Adrenal gland (tissue), 5 donors: ENCODE results near the gene LINC01488.

Experiments
- POLR2A ChIP-seq, 2 donors: fragments of 450-650 bp; IDR thresholded peaks; one replicate each; pipeline ENCODE4 v1.6.1; 2017; ENCODE audit warnings: antibody characterized with exemption in 2 of 2, mild to moderate bottlenecking in 2 of 2, moderate library complexity in 1 of 2
- TF ChIP-seq, protein P1 (sequence below), 6 experiments: fragments of 450-650 bp in 4 of 6; fragments of 200-600 bp in 2 of 6; sonication (generic) in 1 of 6; IDR thresholded peaks; 1 replicate in 5 of 6; 2 replicates in 1 of 6; pipeline versions ENCODE4 v1.5.1 to v1.8.0; 2016 to 2021; ENCODE audit warnings: antibody characterized with exemption in 6 of 6, mild to moderate bottlenecking in 2 of 6, moderate library complexity in 1 of 6
- donor health status: DM: no; HTN: no; CAD: no.

DNA sequence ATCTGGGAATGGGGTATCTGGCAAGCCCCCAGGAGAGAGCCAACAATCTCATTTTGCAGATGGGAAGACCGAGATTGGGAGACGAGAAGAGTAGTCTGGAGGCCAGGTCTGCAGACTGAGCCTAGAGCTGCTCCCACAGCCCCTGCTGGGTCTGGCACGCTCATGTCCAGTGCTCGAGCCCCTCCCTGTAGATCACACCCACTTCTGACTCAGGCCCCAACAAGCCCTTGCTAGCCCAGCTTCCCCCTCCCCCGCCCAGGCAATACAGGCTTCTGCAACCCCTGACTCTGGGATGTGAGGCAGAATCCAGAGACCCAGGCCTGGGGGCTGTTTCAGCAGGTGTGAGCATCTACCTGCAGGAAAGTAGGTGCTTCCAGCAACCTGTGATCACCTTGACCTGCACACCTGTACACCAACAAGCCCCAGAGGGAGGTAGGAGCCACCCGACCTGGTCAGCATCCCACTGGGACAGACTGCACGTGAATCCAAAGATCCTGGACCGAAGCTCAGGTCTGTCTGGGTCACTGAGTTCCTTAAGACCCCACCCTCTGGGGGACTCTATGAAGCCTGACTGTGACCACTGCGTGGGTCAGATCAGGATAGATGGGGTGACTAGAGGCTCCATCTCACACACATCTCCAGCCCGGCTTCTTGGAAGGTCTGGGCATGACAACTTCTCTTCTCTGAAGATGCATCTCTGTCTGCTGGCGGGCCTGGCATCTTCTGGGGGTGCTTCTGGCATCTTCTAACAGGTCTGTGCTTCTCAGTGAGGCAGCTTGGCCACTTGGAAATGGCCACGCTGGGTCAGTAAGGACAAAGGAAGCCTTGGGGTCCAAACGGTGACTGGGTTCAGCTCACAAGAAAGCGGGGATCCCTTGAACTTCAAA lies 29.3 kb downstream of the LINC01488 start:
- TF ChIP-seq, protein P1, sequence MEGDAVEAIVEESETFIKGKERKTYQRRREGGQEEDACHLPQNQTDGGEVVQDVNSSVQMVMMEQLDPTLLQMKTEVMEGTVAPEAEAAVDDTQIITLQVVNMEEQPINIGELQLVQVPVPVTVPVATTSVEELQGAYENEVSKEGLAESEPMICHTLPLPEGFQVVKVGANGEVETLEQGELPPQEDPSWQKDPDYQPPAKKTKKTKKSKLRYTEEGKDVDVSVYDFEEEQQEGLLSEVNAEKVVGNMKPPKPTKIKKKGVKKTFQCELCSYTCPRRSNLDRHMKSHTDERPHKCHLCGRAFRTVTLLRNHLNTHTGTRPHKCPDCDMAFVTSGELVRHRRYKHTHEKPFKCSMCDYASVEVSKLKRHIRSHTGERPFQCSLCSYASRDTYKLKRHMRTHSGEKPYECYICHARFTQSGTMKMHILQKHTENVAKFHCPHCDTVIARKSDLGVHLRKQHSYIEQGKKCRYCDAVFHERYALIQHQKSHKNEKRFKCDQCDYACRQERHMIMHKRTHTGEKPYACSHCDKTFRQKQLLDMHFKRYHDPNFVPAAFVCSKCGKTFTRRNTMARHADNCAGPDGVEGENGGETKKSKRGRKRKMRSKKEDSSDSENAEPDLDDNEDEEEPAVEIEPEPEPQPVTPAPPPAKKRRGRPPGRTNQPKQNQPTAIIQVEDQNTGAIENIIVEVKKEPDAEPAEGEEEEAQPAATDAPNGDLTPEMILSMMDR (IDR thresholded peaks at IDR 0.05): no peak
- TF ChIP-seq POLR2A (IDR thresholded peaks at IDR 0.05): no peak
